ENCODE results near the gene PDE6B. TPM values are rescaled to one million over a fixed set of nuclear protein-coding genes. Genes with fewer than 3 reads are reported as not detected.

The PDE6B gene
- total and polyA plus RNA-seq, 2 experiments from 2014 or later = 17.3 to 26.1 TPM

DNA sequence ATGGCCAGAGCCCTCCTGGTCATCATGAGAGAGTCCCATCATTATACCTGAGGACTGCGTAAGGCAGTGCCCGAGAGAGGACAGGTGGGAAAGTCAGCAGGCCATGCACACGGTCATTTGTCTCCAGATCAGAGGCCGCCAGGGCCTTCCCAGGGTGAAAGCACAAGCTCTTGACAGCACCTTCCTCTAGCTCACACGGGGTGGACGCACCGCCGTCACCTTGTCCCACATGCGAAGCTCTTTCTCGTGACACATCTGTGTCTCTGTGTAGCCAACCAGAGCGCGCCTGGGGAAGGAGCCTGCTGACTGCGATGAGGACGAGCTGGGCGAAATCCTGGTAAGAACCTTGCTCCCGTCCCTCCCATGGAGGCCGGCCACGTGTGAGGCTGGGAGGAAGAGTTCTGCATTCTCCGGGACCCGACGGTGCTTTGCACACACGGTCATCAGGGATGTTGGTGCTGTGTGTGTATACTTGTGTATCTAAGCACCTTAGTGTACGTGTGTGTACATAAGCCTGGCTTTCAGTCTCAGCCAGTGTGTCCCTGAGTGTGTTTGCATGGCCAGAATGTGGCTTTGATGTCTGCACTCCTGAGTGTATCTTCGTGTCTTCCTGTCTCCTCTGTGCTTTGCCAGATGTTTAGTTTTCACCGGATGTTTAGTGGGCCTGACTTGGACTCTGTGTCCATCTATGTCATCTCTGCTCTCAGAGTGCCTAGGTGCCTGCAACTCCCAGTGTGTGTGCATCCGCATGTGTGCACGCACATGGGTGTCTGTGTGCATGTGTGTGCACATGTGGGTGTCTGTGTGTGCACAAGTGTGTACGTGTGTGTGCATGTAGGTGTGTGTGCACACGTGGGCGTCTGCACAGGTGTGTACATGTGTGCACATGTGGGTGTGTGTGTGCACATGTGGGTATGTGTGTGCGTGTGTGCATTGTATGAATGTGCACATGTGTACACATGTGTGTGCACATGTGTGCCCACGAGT lies 33.6 kb downstream of the PDE6B start:
- H3K4me2 ChIP-seq = no peak overlapping the region
- no peak overlapping the region for H3K4me3 ChIP-seq
- H3K4me1 ChIP-seq (ENCODE audit: insufficient read depth) = peaks cover 6% of the 10 kb centered on the region
- no peaks in the 10 kb centered on the region for H3K9me2 ChIP-seq (replicated peaks; ENCODE audit: insufficient read depth)
- H3K36me3 ChIP-seq (replicated peaks; ENCODE audit: insufficient read depth, low read depth) = no peaks in the 10 kb centered on the region
- H3K27me3 ChIP-seq = no peaks in the 10 kb centered on the region
- no peaks in the 10 kb centered on the region for H3K79me2 ChIP-seq
- WGBS (ENCODE audit: low lambda C conversion rate, missing lambda C conversion rate) = 89% methylated on average over 32 of the region's 32 CpGs
- H3K9me3 ChIP-seq (ENCODE audit: low read depth) = no peaks in the 10 kb centered on the region
- no peak for DNase-seq (ENCODE audit: low spot score)
- H4K20me1 ChIP-seq (ENCODE audit: insufficient read depth, poor library complexity, severe bottlenecking) = no peaks in the 10 kb centered on the region
- TF ChIP-seq, protein P1, sequence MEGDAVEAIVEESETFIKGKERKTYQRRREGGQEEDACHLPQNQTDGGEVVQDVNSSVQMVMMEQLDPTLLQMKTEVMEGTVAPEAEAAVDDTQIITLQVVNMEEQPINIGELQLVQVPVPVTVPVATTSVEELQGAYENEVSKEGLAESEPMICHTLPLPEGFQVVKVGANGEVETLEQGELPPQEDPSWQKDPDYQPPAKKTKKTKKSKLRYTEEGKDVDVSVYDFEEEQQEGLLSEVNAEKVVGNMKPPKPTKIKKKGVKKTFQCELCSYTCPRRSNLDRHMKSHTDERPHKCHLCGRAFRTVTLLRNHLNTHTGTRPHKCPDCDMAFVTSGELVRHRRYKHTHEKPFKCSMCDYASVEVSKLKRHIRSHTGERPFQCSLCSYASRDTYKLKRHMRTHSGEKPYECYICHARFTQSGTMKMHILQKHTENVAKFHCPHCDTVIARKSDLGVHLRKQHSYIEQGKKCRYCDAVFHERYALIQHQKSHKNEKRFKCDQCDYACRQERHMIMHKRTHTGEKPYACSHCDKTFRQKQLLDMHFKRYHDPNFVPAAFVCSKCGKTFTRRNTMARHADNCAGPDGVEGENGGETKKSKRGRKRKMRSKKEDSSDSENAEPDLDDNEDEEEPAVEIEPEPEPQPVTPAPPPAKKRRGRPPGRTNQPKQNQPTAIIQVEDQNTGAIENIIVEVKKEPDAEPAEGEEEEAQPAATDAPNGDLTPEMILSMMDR (IDR thresholded peaks at IDR 0.05; ENCODE audit: poor library complexity) = no peak
- TF ChIP-seq EZH2phosphoT487 (IDR thresholded peaks at IDR 0.05; ENCODE audit: low read depth, severe bottlenecking, unreplicated experiment) (no peak), EZH2 (IDR thresholded peaks at IDR 0.05; ENCODE audit: borderline replicate concordance) (no peak)
- no peak overlapping the region for H3K27ac ChIP-seq
- no peak overlapping the region for H2AFZ ChIP-seq

DNA sequence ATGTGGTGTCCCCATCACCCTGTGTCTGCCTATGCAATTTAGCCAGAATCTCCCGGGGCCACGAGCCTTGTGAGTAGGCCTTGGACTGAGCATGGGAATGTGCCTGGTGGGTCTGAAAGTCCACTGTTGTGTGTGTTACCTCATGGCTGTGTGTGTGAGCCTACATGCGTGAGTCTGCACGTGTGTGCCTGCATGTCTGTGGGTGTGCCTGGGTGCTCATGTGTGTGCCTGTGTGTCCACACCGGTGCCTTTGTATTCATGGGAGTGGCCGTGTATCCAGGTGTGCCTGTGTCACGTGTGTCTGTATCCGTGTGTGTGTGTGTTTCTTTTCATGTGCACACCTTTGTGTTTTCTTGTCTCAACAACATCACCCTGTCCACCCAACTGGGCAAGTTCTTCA lies 34.5 kb downstream of the PDE6B start:
- no peak overlapping the region for H2AFZ ChIP-seq
- H3K4me3 ChIP-seq = no peak overlapping the region
- H3K9me3 ChIP-seq (ENCODE audit: low read depth) = no peaks in the 10 kb centered on the region
- peaks cover 2% of the 10 kb centered on the region for H3K79me2 ChIP-seq
- H4K20me1 ChIP-seq (ENCODE audit: insufficient read depth, poor library complexity, severe bottlenecking) = no peaks in the 10 kb centered on the region
- H3K27ac ChIP-seq = no peak overlapping the region
- WGBS (ENCODE audit: low lambda C conversion rate, missing lambda C conversion rate) = 98% methylated on average over 8 of the region's 8 CpGs
- no peak overlapping the region for H3K4me2 ChIP-seq
- TF ChIP-seq, protein P1 (IDR thresholded peaks at IDR 0.05; ENCODE audit: poor library complexity) = no peak
- no peak for TF ChIP-seq EZH2phosphoT487 (IDR thresholded peaks at IDR 0.05; ENCODE audit: low read depth, severe bottlenecking, unreplicated experiment)
- no peak for TF ChIP-seq EZH2 (IDR thresholded peaks at IDR 0.05; ENCODE audit: borderline replicate concordance)
- H3K36me3 ChIP-seq (replicated peaks; ENCODE audit: insufficient read depth, low read depth) = no peaks in the 10 kb centered on the region
- H3K27me3 ChIP-seq = no peaks in the 10 kb centered on the region
- DNase-seq (ENCODE audit: low spot score) = no peak
- peaks cover 12% of the 10 kb centered on the region for H3K4me1 ChIP-seq (ENCODE audit: insufficient read depth)
- no peaks in the 10 kb centered on the region for H3K9me2 ChIP-seq (replicated peaks; ENCODE audit: insufficient read depth)

DNA sequence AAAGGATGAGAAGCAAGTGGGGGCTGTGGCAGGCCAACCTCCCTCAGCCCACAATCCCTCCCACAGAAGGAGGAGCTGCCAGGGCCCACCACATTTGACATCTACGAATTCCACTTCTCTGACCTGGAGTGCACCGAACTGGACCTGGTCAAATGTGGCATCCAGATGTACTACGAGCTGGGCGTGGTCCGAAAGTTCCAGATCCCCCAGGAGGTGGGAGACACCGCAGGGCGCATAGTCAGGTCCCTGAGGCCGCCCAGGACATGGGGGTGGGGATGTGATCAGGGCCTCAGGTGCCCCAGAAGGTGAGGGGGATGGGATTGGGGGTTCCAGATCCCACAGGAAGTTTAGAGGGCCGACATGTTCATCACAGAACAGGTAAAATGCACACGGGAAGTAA lies 35.0 kb downstream of the PDE6B start:
- no peak overlapping the region for H3K27ac ChIP-seq
- peaks cover 12% of the 10 kb centered on the region for H3K4me1 ChIP-seq (ENCODE audit: insufficient read depth)
- no peaks in the 10 kb centered on the region for H3K36me3 ChIP-seq (replicated peaks; ENCODE audit: insufficient read depth, low read depth)
- TF ChIP-seq EZH2phosphoT487 (IDR thresholded peaks at IDR 0.05; ENCODE audit: low read depth, severe bottlenecking, unreplicated experiment) (no peak), EZH2 (IDR thresholded peaks at IDR 0.05; ENCODE audit: borderline replicate concordance) (no peak)
- TF ChIP-seq, protein P1 (IDR thresholded peaks at IDR 0.05; ENCODE audit: poor library complexity) = no peak
- H3K27me3 ChIP-seq = no peaks in the 10 kb centered on the region
- no peak overlapping the region for H3K4me3 ChIP-seq
- peaks cover 2% of the 10 kb centered on the region for H3K79me2 ChIP-seq
- DNase-seq (ENCODE audit: low spot score) = no peak
- H3K9me2 ChIP-seq (replicated peaks; ENCODE audit: insufficient read depth) = no peaks in the 10 kb centered on the region
- no peaks in the 10 kb centered on the region for H4K20me1 ChIP-seq (ENCODE audit: insufficient read depth, poor library complexity, severe bottlenecking)
- 95% methylated on average over 10 of the region's 10 CpGs for WGBS (ENCODE audit: low lambda C conversion rate, missing lambda C conversion rate)
- no peak overlapping the region for H3K4me2 ChIP-seq
- no peak overlapping the region for H2AFZ ChIP-seq
- H3K9me3 ChIP-seq (ENCODE audit: low read depth) = no peaks in the 10 kb centered on the region
